IPS DF 4.7 (cell line): ENCODE measurements around the gene IMP3.

ENCODE experiments used
- DNase-seq: peaks from one replicate; pipeline ENCODE4 v3.0.0-alpha.2; 2013; ENCODE audit warnings: low spot score; ENCODE audit errors: extremely low read depth

Gene IMP3

GRCh38 chr15:75672646-75673425, 32.8 kb upstream of the IMP3 start:
- DNase-seq: no peak

DNA sequence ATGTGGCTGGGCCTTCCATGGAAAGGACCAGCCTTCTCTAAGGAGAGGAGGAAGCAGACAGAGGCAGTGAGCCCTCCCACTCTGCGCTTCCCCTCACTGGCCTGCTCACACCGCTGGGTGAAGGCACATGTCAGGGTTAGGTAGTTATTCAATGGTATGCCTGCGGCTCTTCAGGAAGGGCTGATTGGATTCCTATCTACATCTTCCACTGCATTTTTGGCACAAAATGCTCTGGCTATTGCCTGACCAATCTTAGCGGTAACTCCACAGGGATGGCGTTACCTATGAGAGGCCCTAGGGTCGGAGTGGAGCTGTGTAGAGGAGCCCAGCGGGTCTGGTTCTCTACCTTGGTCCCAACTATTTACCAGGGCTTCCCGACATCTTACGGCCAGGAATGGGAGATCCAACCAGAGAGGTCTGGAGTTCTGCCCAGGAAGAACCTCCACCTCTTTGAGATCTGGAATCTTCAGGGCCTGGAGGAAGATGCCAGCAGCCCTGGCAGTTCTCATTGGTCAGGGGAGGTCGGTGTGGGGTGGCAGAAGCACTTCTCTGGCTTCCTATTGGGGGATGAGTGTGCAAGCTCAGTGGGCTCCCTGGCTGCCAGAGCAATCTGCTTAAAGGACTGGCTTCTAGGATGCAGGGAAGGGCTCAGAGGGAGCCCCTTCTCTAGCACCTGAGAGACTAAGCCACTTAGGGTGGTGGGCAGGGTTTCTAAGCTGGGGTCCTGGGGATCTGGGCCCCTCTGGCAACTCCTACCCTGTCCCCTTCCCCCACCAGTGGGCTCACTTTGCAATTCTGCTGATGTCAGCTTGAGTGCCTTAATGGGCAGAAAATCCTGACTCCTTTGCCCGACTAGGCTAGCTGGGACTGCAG, 31.9 kb upstream of the IMP3 start:
- no peak for DNase-seq

DNA sequence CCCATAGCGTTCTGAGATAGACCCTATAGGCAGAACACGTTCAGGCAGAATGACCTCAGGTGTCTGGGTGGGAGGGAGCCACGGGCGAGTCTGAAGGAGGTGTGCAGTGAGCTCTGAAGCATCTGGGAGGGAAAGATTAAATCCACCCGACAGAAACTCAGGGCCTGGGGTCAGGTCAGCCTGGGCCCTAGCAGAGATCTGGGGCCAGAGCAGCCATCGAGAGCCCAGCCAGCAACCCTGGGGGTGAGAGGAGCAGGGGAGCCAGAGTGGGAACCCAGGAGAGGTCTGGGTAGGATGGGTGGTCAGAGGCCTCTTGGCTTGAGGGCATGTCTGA, 29.8 kb upstream of the IMP3 start:
- DNase-seq: no peak

DNA sequence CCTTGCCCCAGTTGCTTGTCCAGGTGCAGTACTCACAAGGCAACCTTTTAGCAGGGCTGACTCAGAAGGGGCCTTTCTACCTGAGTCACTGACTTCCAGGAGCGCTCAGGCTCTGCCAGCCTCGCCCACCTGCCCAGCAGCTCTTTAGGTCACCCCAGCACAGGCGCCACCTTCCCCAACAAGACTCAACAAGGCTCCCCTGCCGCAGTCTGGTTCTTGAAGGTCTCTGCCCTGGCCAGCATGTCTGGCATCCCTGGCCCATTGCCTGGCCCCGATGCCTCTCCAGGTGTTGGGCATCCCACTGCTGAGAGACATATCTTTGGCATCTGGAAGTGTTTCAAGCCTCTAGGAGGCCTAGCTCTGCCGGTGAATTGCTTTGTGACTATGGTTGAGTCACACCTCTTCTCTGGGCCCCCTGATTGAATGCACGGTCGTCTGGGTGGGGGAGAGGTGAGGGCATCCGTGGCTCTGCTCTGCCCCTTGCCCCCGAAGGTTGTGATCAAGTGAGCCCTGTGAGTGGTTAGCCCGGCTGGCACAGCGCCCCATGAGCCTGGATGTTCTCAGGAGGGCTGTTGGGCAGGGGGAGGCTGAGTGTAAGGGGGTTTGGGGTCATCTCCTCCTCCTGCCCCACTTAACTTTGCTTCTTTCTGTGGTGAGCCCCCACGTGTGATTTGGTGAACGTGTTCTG, 29.3 kb upstream of the IMP3 start:
- no peak for DNase-seq

DNA sequence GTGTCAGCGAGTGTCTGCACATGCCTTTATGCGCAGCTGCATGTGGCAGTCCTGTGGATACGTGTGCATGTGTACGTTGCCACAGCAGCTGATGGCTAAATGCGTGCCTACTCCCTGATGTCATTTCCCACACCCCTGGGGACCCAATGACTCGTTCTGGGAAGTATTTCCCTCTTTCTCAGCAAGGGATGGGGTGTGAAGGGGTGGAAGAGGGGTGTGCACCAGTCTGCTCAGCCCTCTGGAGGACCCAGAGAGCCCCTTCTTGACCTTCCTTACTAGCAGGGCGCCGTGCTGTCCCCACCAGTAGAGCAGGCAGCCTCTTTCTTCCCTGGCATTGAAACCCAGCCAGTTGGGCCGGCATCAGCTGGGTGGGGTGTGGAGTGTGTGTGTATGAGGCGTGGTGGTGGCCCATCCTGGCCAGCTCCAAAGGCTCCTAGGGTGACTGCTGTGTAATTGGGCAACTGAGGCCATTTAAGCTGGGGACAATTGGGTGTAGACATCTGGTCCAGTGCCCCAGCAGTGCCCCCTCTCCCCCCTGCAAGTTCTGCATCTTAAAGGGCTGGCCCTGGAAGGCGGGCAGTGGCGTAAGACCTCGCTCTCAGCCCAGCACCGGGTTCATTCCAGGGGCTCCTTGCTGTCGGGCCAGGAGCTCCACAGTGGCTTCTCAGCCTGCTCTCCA, 26.9 kb upstream of the IMP3 start:
- no peak for DNase-seq

DNA sequence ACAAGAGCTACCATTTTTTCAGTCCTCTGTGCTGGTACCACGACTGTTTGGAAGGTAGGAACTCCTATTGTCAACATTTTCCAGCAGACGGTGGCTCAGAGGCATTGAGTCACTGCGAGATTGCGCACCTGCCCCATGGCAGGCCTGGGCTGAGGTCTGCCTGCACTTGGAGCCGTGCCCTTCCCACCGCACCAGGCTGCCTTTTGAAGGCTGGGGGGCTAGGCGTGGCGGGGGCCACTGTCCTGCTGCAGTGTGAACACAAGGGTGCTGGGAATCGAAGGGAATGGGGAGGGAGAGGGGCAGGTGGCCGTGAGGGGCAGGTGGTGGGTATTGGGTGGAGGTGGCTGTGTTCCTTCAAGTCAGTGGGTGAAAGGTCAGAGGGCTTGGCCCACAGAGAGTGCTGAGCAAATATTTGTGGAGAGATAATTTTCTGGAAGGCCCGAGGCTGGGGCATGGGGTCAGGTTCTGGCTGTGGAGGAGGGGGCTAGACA, 24.0 kb upstream of the IMP3 start:
- DNase-seq: no peak

GRCh38 chr15:75662823-75663519, 22.9 kb upstream of the IMP3 start:
- DNase-seq: no peak

DNA sequence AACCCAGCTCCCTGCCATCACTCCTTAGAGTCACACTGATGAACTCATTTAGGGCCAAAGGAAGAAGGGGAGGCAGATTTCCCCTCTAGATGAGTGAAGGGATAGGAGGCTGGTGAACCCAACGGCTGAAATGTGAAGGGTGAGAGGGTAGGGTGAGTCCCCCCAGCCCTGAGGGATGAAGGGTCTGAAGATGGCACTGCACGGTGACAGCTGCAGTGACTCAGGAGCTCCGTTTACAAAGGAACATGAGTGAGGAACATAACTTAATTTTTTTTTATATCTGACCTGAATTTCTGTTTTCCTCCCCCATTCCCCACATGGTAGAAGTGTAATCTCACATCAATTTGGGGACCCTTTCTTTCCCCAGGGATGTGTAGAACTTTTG, 21.7 kb upstream of the IMP3 start:
- no peak for DNase-seq

- no peak for DNase-seq
Observed at GRCh38 chr15:75661100-75661755, 21.2 kb upstream of the IMP3 start.

DNA sequence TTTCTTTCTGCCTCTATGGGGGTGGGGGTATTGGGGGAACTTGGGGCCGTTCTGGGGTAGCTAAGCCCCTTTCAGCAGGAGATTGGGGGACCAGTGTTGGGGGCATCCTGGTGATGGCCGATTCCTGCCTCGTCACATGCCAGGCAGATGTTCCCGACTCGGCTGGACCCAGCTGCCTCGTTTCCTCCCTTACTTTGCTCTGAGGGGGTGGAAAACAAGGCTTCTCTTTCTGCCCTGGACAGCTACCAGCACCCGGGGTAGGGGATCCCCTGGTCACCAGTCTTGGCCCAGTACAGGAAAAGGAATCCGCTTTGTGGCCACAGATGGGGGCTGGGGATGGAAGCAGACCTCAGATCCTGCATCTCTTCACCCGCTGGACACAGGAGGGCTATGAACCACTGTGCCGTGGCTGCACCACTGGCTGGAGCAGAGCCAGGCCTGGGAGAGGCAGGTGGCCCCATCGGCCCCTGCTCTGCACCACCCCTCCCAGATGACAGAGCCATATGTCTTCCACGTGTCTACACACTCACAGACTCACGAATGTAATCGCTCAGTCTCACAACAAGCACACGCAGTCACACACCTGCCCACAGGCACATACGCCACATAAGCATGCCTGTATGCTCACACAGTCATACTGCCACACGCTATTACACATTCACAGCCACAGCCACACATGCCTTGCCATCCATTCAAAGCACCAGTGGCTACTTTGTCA, 20.1 kb upstream of the IMP3 start:
- no peak for DNase-seq

GRCh38 chr15:75659141-75659771, 19.2 kb upstream of the IMP3 start:
- no peak for DNase-seq

DNA sequence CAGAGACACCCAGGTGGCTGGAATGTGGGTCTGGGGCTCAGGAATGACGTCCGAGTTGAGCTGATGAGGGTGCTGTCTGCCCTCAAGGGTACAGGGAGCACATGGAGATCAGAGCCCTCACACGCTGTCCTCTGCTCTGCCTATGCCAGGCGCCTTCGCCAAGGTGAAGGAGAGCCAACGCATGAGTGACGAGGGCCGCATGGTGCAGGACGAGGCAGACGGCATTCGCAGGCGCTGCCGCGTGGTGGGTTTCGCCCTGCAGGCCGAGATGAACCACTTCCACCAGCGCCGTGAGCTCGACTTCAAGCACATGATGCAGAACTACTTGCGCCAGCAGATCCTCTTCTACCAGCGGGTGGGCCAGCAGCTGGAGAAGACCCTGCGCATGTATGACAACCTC, 16.8 kb upstream of the IMP3 start:
- no peak for DNase-seq

GRCh38 chr15:75656331-75656730, 16.3 kb upstream of the IMP3 start:
- DNase-seq: no peak

DNA sequence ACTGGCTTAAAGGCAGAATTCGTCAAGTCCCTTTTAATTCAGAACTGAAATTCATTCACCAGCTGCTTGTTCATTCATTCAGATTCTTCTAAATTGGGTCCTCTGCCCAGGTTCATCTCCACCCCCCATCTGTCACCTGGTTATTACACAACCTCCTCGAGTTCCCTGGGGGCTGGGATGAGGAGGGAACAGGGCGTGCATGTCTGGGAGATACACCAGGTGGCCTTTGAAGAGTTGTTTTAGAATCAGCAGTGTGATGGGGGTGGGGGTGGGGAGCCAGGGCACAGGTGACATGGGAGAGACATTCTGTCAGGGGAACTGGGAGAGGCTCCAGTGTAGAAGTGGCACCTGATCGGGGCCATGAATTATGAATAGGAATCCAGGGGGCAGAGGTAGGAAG, 15.9 kb upstream of the IMP3 start:
- DNase-seq: no peak

DNA sequence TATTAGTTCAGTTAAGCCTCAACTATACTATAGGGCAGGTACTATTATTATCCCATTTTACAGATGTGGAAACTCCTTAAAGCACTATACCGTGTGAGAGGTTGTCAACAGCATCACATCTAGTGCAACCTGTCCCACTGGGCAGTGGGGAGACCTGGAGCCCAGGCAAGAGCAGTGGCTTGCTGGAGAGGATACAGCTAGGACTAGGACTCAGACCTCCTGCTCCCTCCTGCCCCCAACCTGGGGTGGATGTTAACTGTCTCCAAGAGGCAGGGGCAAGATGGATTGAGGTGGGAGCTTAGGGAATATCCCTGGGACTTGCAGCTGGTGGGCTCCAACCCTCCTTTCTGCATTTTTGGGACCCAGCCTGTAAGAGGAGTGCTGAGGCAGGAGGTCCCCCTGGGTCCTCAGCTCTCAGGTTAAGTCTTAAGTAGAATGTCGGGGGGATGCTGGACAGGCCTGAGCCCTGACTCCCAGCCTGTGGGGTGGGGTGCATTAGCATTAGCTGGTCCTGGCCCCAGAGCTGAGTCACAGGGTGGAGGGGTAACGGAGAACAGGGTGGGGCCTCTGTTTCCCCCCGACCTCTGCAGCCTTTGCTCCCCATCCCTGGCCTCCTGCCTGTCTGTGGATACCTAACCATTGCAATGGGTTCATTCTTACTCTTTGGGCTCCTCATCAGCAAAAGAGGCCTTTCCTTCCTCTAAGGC, 14.3 kb upstream of the IMP3 start:
- DNase-seq: no peak

DNA sequence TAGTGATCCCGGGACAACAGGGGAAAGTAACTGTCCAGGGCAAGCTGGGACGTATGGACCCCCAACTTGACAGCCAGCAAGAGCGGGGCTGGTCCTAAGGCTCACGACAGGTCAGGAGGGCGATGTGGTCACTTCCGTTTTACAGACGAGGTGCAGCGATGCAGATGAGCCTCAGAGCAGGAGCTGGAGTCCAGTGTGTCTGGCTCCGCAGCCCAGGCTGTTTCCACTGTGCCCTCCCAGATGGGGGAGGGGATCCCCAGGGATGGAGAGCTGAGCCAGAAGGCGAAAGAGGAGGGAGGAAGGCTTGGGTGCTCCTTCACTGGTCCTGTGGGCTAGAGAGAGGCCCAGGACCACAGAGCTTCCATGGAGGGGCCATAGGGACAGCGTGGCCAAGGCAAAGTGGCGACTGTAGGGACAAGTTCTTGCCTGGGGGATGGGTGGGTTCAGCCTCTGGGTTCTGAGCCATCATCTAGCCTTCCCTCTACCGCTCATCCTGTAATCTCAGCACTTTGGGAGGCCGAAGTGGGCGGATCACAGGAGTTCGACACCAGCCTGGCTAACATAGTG, 13.4 kb upstream of the IMP3 start:
- DNase-seq: no peak

DNA sequence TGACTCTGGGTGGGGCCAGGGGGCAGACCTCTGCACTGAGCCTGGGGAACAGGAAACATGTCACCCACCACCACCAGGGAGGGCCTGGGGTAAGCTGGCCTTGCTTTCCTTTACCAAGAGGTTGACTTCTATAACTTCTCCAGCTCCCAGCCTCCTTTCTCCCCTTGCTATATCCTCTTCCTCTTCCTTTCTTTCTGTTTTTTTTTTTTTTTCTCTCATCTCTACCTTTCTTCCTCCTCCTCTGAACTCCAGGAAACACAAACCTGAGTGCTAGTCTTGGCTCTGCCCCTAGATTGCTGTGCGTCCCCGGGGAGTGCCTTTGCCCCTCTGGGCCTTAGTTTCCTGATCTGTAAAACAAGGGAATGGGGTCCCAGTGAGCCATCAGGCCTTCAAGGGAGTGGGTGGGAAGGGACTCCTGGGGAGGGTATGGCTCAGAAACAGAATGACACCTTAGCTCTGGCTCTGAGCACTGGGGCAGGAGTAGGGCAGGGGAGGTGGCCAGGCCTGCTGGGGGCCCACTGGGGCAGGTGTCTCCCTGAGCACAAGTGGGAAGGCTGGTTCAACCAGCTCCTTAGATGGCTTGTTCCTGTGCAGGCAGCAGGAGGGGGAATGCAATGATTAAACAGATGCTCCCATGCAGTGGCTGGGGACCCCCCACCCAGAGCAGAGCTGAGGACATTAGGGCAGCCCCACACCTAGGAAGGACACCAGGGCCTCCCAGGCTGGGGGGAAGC, 12.0 kb upstream of the IMP3 start:
- no peak for DNase-seq
